ENCODE data around the gene PRDX3.

PRDX3 gene

DNA sequence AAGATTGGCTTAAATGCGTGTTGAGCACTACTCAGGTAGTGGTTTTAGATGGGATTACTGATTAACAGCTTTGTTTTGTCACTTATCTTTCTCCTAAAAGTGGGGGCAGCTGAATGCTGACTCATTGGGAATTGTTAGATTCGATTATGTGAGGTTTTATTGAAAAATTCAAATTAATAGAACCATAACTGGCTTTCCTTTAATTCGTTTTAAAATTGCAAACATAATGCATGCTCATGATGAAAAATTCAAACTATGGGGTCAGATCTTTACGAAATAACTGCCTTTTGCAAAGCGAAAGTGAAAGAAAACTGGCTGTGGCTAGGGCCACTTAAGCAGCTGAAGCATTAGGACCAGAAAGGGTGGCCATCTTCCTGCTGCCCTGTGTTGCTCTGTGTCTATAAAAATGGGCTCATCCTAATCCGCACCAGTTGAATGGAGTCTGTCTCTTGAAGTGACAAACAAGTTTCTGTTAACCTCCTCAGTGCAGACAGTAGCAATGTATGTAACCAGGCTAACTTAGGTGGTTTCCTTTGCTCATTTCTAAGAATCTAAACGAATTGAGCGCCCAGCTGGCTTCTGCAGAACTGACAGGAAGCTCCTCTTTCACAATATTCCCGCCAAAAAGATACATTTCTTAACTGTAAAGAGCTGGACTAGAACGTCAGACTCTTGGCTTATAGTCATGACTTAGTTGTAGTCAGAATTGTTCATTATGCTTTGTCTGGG lies 46.9 kb downstream of the PRDX3 start:
- DNase-seq (ENCODE audit: low read depth, low spot score): no peak

DNA sequence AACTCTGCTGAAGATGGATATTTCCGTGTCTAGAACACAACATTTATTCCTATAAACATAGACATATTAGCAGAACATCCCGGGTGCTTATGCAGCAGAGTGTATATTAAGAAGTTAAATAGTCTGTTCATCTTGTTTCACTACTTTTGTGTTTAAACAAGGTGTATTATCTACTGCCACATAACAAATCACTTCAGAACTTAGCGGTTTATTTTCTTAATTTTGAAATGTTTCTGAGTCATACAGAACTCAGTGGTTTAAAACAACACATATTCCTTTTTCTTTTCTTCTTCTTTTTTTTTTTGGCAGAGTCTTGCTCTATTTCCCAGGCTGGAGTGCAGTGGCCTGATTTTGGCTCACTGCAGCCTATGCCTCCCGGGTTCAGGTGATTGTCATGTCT lies 48.9 kb downstream of the PRDX3 start:
- DNase-seq (ENCODE audit: low read depth, low spot score): no peak

DNA sequence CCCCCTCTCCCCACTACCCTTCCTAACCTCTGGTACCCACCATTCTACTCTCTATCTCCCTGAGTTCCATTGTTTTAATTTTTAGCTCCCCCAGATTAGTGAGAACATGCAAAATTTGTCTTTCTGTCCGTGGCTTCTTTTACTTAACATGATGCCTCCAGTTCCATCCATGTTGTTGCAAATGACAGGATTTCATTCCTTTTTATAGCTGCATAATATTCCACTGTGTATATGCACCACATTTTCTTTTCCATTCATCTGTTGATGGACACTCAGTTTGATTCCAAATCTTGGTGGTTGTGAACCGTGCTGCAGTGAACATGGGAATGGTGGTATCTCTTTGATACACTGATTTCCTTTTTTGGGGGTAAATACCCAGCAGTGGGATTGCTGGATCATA lies 52.7 kb downstream of the PRDX3 start:
- no peak for DNase-seq (ENCODE audit: low read depth, low spot score)

DNA sequence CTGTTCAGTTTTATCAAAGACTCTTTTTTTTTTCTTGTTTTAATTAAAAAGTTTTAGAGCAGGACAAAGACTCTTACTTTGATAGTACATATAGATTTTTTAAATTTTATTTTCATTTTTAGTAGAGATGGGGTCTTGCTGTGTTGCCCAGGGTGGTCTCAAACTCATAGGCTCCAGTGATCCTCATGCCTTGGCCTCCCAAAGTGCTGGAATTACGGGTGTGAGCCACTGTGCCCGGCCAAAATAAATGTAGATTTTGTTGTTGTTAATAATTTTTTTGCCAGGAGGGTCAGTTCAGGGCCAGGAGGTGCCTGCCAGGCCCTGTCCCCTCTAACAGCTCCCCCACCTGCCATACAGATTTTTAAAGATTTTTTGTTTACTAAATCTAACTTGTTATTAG lies 57.7 kb downstream of the PRDX3 start:
- no peak for DNase-seq (ENCODE audit: low read depth, low spot score)

DNA sequence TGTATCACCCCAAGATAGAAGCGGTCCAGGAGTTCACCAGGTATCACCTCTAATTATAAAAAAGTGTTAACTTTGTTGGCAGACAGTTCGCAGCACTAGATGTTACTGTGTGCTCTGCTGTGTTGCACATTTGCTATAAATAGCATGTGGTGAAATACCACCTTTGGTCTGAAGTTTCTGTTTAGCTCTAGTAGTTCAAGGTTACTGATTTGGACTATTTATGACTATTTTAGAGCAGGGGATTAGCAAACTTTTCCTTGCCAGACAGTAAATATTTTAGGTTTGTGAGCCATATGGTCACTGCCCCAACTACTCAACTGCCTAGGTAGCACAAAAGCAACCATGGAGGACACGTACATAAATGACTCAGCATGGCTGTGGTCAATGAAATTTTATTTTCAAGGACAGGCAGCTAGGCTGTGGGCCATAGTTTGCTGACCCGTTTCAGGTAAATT lies 58.2 kb downstream of the PRDX3 start:
- DNase-seq (ENCODE audit: low read depth, low spot score): no peak

DNA sequence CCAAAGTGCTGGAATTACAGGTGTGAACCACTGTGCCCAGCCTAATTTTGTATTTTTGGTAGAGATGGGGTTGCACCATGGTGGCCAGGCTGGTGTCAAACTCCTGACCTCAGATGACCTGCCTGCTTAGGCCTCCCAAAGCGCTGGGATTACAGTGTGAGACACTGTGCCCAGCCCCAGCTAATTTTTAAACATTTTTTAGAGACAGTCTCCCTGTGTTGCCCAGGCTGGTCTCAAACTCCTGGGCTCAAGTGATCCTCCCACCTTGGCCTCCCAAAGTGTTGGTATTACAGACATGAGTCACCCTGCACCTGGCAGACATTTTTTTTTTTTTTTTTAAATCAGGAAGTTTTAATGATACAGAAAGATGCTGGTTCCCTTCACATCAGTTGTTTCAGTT lies 59.2 kb downstream of the PRDX3 start:
- no peak for DNase-seq (ENCODE audit: low read depth, low spot score)

DNA sequence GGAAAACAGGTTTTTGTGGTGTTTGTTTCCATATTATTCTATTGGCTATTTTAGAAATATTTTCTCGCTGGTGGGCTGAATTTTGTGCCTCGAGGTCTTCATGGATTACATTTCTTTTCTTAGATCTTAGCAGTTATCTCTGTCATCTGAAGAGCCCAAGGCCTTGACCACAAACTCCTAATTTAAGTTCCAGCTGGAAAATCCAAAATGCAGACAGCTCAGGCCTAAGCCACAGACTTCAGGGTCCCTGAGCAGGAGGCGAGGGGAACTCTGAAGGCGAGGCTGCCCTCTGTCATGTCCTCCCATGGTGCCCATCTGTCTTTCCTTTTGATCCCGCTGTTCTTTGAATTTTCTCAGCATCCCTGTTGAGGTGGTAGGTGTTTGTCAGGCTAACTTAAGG lies 60.4 kb downstream of the PRDX3 start:
- DNase-seq (ENCODE audit: low read depth, low spot score): no peak
